HEK293T (cell line): ENCODE measurements around the gene CD207.

Source experiments
- CTCF ChIA-PET: fragments of 350-600 bp; formaldehyde crosslinking; extraction: SDS; loops from one replicate; lab custom pipeline; 2021; ENCODE audit warnings: antibody characterized with exemption, inconsistent platforms; lab: Yijun Ruan, JAX
- POLR2A ChIA-PET: fragments of 350-600 bp; formaldehyde crosslinking; extraction: SDS; loops from one replicate; lab custom pipeline; 2020; ENCODE audit warnings: antibody characterized with exemption, inconsistent platforms; lab: Yijun Ruan, JAX
- DNase-seq: peaks from one replicate; pipeline ENCODE4 v3.0.0; 2012; ENCODE audit warnings: mixed read lengths; ENCODE audit errors: extremely low spot score
- ARNT ChIP-seq: fragments of 450-650 bp; IDR thresholded peaks from 2 replicates; pipeline ENCODE4 v1.6.1; 2017; ENCODE audit warnings: mild to moderate bottlenecking
- BHLHE40 ChIP-seq: fragments of 450-650 bp; IDR thresholded peaks from 2 replicates; pipeline ENCODE4 v1.6.1; 2016; ENCODE audit warnings: mild to moderate bottlenecking, moderate library complexity, borderline replicate concordance
- CTBP1 ChIP-seq: fragments of 450-650 bp; IDR thresholded peaks from 2 replicates; pipeline ENCODE4 v1.6.1; 2016; ENCODE audit warnings: borderline replicate concordance
- ELF4 ChIP-seq: fragments of 450-650 bp; IDR thresholded peaks from 2 replicates; pipeline ENCODE4 v1.6.1; 2017; ENCODE audit warnings: antibody characterized with exemption
- FOXA1 ChIP-seq: fragments of 450-650 bp; IDR thresholded peaks from 2 replicates; pipeline ENCODE4 v1.6.1; 2016; ENCODE audit warnings: mild to moderate bottlenecking
- FOXK2 ChIP-seq: fragments of 450-650 bp; IDR thresholded peaks from 2 replicates; pipeline ENCODE4 v1.6.1; 2016; ENCODE audit warnings: mild to moderate bottlenecking
- FOXM1 ChIP-seq: fragments of 450-650 bp; IDR thresholded peaks from 2 replicates; pipeline ENCODE4 v1.6.1; 2017; ENCODE audit warnings: mild to moderate bottlenecking, borderline replicate concordance
- HDGF ChIP-seq: fragments of 450-650 bp; IDR thresholded peaks from 2 replicates; pipeline ENCODE4 v1.6.1; 2017; ENCODE audit warnings: antibody characterized with exemption, borderline replicate concordance
- L3MBTL2 ChIP-seq: fragments of 450-650 bp; conservative IDR thresholded peaks from 2 replicates; pipeline ENCODE4 v1.6.1; 2016; ENCODE audit warnings: mild to moderate bottlenecking
- LEF1 ChIP-seq: fragments of 450-650 bp; IDR thresholded peaks from 2 replicates; pipeline ENCODE4 v1.6.1; 2017; ENCODE audit warnings: mild to moderate bottlenecking, borderline replicate concordance
- NFRKB ChIP-seq: fragments of 450-650 bp; IDR thresholded peaks from 2 replicates; pipeline ENCODE4 v1.6.1; 2016; ENCODE audit warnings: mild to moderate bottlenecking, moderate library complexity
- SP1 ChIP-seq: fragments of 450-650 bp; IDR thresholded peaks from 2 replicates; pipeline ENCODE4 v1.6.1; 2017
- SUZ12 ChIP-seq: fragments of 450-650 bp; IDR thresholded peaks from 2 replicates; pipeline ENCODE4 v1.6.1; 2016; ENCODE audit warnings: mild to moderate bottlenecking
- TARDBP ChIP-seq: fragments of 450-650 bp; IDR thresholded peaks from 2 replicates; pipeline ENCODE4 v1.6.1; 2016
- ZNF384 ChIP-seq: fragments of 450-650 bp; IDR thresholded peaks from 2 replicates; pipeline ENCODE4 v1.6.1; 2016
- TF ChIP-seq, protein P1 (sequence below): fragments of 450-650 bp; IDR thresholded peaks from 2 replicates; pipeline ENCODE4 v1.6.1; 2016

The CD207 gene

DNA sequence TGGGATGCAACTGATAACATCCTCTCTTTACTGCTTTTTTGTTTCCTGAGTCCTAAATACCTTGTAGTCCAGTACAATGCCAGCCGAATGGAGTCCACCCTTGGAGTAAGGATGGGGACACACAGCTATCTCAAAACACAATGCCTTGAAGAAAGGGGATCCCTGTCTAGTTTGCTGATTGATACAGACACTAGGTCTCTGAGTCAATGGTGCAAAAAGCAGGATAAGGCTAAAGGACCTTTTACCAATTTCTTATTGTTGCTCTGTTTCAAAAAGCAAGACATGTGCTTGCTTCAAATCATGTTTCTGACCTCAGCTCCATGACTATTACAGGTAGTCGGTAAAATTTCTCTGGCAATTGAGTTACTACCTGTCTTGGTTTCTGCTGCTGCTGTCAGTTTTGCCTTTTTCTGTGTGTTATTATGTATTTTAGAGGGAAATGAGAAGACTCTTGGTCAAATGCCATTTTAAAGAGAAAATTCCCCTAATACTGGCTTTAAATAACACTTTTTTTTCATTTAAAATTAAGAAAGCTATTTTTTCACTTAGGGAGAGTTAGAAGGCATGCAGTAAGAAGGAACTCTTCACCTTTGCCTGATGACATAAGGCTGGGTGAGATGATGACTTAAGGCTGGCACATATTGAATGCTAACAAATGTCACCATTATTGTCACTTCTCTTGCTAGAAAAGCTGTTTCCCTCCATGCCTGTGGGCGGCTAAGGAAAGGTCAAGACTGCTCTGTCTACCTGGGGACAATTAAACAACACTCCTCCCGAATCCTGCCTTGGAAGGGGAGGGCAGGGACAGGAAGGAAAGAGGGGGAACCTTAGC, 40.2 kb downstream of the CD207 start:
- TF ChIP-seq NFRKB = no peak
- TF ChIP-seq TARDBP = no peak
- no peak for TF ChIP-seq ARNT
- TF ChIP-seq BHLHE40 = no peak
- TF ChIP-seq, protein P1, sequence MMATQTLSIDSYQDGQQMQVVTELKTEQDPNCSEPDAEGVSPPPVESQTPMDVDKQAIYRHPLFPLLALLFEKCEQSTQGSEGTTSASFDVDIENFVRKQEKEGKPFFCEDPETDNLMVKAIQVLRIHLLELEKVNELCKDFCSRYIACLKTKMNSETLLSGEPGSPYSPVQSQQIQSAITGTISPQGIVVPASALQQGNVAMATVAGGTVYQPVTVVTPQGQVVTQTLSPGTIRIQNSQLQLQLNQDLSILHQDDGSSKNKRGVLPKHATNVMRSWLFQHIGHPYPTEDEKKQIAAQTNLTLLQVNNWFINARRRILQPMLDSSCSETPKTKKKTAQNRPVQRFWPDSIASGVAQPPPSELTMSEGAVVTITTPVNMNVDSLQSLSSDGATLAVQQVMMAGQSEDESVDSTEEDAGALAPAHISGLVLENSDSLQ = no peak
- CTCF ChIA-PET = no interaction called here
- DNase-seq = no peak
- POLR2A ChIA-PET = no interaction called here

DNA sequence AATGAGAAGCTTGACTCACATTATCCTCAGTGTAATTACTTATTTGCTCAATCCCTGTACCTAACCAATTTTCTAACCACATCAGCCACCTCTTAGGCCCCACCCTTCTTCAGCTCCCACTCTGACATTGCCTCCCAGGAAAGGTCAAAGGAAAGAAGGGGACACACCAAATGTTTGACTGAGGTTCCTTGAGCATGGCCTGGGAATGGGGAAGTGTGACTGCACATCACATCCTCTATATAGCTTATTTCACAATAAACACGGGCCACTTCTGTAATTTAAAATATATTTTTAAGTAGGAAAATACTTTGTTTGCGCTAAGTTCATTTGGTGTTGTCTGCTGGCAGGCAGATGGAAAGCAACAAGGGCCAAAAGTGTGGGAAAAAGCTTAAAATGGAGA, 42.2 kb downstream of the CD207 start:
- DNase-seq = no peak
- TF ChIP-seq SP1 (no peak), ELF4 (no peak), BHLHE40 (no peak), TARDBP (no peak), ARNT (no peak), FOXM1 (no peak), SUZ12 (no peak), L3MBTL2 (no peak), ZNF384 (no peak), NFRKB (no peak), FOXK2 (no peak), LEF1 (no peak), CTBP1 (no peak), FOXA1 (no peak), HDGF (no peak)
- TF ChIP-seq, protein P1 = no peak
- ChIA-PET CTCF (interaction anchor here (0.6 kb wide), 1 partner anchor 154 kb away, joined by 3 read pairs; no protein-coding TSS in a partner anchor), POLR2A (no interaction called here)

DNA sequence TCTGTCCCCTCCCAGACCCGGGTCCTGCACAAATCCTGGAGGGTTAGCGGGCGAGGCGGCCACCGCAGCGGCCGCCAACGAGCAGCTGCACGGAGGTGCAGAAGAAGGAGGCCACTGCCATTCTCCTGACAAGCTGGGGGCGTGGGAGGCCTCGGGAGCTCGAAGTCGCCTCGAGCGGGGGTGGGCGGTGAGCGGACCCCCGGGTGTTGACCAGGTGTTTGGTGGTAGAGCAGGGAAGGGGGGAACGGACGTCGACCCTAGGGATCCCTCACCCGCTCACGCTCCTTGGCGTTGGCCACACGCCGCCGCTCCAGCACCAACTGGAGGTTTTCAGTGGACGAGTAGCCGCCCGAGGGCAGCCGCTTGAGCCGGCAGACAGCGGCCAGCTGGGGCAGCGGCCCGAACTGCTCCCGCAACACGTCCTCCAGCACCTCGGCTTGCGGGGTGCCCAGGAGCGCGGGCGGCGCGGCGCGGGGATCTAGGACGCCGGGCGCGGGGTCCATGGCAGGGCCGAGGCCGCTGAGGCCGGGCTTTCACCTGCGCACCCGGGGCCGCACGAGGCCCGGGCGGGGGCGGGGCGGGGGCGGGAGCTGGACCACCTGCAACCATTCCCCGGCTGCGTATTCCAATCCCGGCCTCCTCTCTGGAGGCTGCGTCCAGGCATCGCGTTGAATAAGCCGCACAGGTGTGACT, 45.3 kb downstream of the CD207 start, which contains the start of gene FIGLA:
Gene FIGLA, minus strand, starts transcription at position 508 of the 693 bp plus-strand sequence. Its CDS starts 5 bp downstream, at position 503.
- TF ChIP-seq LEF1 (no peak), ELF4 (no peak), FOXK2 (no peak), ZNF384 (no peak), CTBP1 (no peak), BHLHE40 (no peak), SUZ12 (no peak), L3MBTL2 (no peak), NFRKB (no peak), FOXA1 (no peak), SP1 (no peak), FOXM1 (no peak), HDGF (no peak), ARNT (no peak), TARDBP (no peak)
- TF ChIP-seq, protein P1 = no peak
- DNase-seq = no peak
- POLR2A ChIA-PET = no interaction called here
- CTCF ChIA-PET = no interaction called here

DNA sequence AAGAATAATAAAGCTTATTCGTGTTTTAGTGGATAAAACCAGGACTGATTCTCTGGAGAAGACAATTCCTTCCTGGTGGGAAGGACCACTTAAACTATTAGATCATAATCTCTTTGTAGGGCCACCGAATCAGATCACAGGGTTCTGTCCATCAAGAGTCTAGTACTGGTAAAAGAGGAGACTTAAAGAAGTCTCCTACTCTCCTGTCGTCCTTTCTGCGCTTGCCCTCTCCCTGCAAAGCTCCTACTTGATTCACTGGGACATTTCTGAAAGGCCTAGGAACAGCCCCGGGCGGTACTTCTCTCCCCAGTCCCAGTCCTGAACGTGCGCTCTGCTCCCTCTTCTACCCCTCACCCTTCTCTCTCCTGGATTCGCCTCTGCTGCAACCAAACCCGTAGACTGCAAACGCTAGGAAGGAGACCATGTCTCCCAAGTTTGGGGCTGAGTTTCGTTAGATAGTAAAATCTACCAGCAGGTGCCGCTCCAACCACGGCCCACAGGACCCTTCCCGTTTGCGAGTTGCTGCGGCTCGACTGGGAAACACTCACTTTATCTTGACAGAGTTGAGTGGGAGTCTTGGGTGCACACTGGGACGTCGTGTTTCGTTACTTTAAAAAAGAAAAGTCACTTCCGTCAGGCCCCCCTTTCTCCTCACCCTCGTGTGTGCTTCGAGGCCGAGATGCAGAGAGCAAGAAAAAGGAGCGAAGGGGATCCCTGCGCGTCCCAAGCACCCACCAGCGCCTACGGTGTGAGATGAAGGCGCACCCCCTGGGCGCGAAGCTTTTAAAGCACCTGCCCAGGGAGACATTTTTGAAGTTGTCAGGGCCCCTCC, 46.1 kb downstream of the CD207 start:
- TF ChIP-seq CTBP1 (no peak), NFRKB (no peak), ZNF384 (no peak), FOXK2 (no peak), SUZ12 (no peak), SP1 (no peak)
- CTCF ChIA-PET = interaction anchor here (0.6 to 1.2 kb wide), 7 partner anchors 9 to 246 kb away, joined by 3 to 9 read pairs (median 4); no protein-coding TSS in a partner anchor
- peak; percentile 77 for DNase-seq
- POLR2A ChIA-PET = interaction anchor here (1.1 kb wide), 1 partner anchor 127 kb away, joined by 3 read pairs; no protein-coding TSS in a partner anchor

DNA sequence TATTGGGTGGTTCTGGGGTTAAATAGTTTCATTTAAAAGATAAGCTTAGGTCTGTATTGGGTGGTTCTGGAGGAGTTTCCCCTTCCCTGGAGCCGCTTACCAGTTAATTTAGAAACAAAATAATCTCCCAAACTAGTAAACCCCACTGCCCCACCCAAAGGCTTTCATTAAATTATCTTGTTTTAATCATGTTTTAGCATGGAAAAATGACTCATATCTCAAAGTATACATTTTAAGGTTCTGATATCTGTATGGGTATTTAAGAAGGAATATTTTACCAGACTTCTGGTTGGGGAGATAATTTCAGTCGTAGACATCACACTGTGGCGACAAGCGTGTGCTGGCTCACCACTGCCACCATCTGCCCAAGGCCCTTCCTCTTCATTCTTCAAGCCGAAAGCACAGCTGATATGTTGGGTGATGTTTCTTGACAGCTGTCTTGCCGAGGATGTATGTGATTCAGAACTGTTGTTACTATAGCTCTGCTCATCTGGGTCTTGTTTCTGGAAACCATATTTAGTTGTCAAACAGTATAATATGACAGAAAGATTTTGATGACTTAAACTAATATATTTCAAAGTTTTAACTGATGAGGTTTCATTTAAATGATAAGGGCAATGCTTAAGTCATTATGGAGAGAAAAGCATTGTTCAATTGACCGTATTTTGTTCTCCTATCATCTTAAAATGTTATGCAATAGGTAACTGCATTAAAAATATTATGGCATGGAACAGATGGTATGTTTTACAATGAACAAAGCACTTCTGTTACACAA, 50.3 kb downstream of the CD207 start:
- POLR2A ChIA-PET = no interaction called here
- CTCF ChIA-PET = interaction anchor here (0.8 to 1.1 kb wide), 2 partner anchors 15 to 17 kb away, joined by 3 to 4 read pairs; partner anchors contain the start of gene ADD2
- peak; percentile 53 for DNase-seq
- no peak for TF ChIP-seq FOXA1
- no peak for TF ChIP-seq ZNF384
- 0 out of 2 replicates have a peak, but pooled peaks have one; percentile 26 for TF ChIP-seq L3MBTL2
- TF ChIP-seq, protein P1 = peak; percentile 23; the same call in 1 of the 2 replicates
